KOPT-K1 (cell line): ENCODE measurements around the gene MFSD12.

Source experiments
- H3K27ac ChIP-seq: fragments of 200-600 bp; sonication (generic); 2 replicates; pipeline ENCODE4 v1.5.1; 2016; ENCODE audit warnings: antibody characterized with exemption, mild to moderate bottlenecking, low read depth, low read length; ENCODE audit not compliant: poor library complexity, severe bottlenecking
- H3K36me3 ChIP-seq: fragments of 200-600 bp; sonication (generic); 2 replicates; pipeline ENCODE4 v1.5.1; 2017; ENCODE audit warnings: antibody characterized with exemption, mild to moderate bottlenecking, low read length, moderate library complexity; ENCODE audit not compliant: insufficient read depth
- H3K9me3 ChIP-seq: fragments of 200-600 bp; sonication (generic); 2 replicates; pipeline ENCODE4 v1.5.1; 2017; ENCODE audit warnings: antibody characterized with exemption, low read length, mild to moderate bottlenecking; ENCODE audit not compliant: insufficient read depth, poor library complexity, severe bottlenecking

Gene MFSD12

GRCh38 chr19:3551792-3552095, 5.6 kb downstream of the MFSD12 start:
- Histone ChIP-seq H3K36me3 (peaks cover 19% of the 10 kb centered on the region; the same call in 1 of the 2 replicates), H3K9me3 (no peaks in the 10 kb centered on the region), H3K27ac (no peak overlapping the region)

- H3K9me3 ChIP-seq, result no peaks in the 10 kb centered on the region
- peaks cover 24% of the 10 kb centered on the region; the same call in 1 of the 2 replicates for H3K36me3 ChIP-seq
- no peak overlapping the region for H3K27ac ChIP-seq
Measured at GRCh38 chr19:3550947-3551791, 6.2 kb downstream of the MFSD12 start.

- no peaks in the 10 kb centered on the region for H3K9me3 ChIP-seq
- no peak overlapping the region for H3K27ac ChIP-seq
- H3K36me3 ChIP-seq, result peaks cover 35% of the 10 kb centered on the region
Measured at GRCh38 chr19:3549816-3550215, 7.6 kb downstream of the MFSD12 start.

- H3K9me3 ChIP-seq, result no peaks in the 10 kb centered on the region
- H3K36me3 ChIP-seq, result peaks cover 47% of the 10 kb centered on the region
- H3K27ac ChIP-seq, result no peak overlapping the region
Measured at GRCh38 chr19:3548606-3549005, 8.8 kb downstream of the MFSD12 start.

GRCh38 chr19:3547767-3548282, 9.6 kb downstream of the MFSD12 start:
- H3K27ac ChIP-seq, result no peak overlapping the region
- H3K36me3 ChIP-seq, result peaks cover 50% of the 10 kb centered on the region
- no peaks in the 10 kb centered on the region for H3K9me3 ChIP-seq

- Histone ChIP-seq H3K9me3 (no peaks in the 10 kb centered on the region), H3K36me3 (peaks cover 50% of the 10 kb centered on the region), H3K27ac (no peak overlapping the region)
Measured at GRCh38 chr19:3547301-3547731, 10.1 kb downstream of the MFSD12 start.

- Histone ChIP-seq H3K36me3 (peaks cover 50% of the 10 kb centered on the region), H3K9me3 (no peaks in the 10 kb centered on the region)
Measured at GRCh38 chr19:3546119-3546518, 11.3 kb downstream of the MFSD12 start.

GRCh38 chr19:3545669-3546034, 11.7 kb downstream of the MFSD12 start:
- Histone ChIP-seq H3K36me3 (peaks cover 45% of the 10 kb centered on the region), H3K9me3 (no peaks in the 10 kb centered on the region), H3K27ac (no peak overlapping the region)

More at GRCh38 chr19:3546119-3546518, 11.3 kb downstream of the MFSD12 start:
- H3K27ac ChIP-seq, result no peak overlapping the region

GRCh38 chr19:3544742-3545668, 12.4 kb downstream of the MFSD12 start:
- peaks cover 44% of the 10 kb centered on the region for H3K36me3 ChIP-seq
- H3K27ac ChIP-seq, result no peak overlapping the region
- H3K9me3 ChIP-seq, result no peaks in the 10 kb centered on the region

- peaks cover 54% of the 10 kb centered on the region for H3K36me3 ChIP-seq
- H3K9me3 ChIP-seq, result no peaks in the 10 kb centered on the region
- no peak overlapping the region for H3K27ac ChIP-seq
Measured at GRCh38 chr19:3544058-3544376, 13.4 kb downstream of the MFSD12 start.

GRCh38 chr19:3543150-3544057, 14.0 kb downstream of the MFSD12 start:
- H3K27ac ChIP-seq, result no peak overlapping the region

GRCh38 chr19:3539756-3540118, 17.6 kb downstream of the MFSD12 start:
- peaks cover 67% of the 10 kb centered on the region for H3K36me3 ChIP-seq
- H3K27ac ChIP-seq, result no peak overlapping the region
- no peaks in the 10 kb centered on the region for H3K9me3 ChIP-seq

More at GRCh38 chr19:3543150-3544057, 14.0 kb downstream of the MFSD12 start:
- Histone ChIP-seq H3K36me3 (peaks cover 60% of the 10 kb centered on the region), H3K9me3 (no peaks in the 10 kb centered on the region)

GRCh38 chr19:3538965-3539755, 18.2 kb downstream of the MFSD12 start, which contains the start of gene TEKTIP1:
Gene TEKTIP1 (plus strand): TSS chr19:3539174. CDS start chr19:3539178, 4 bp downstream.
- Histone ChIP-seq H3K9me3 (no peaks in the 10 kb centered on the region), H3K27ac (no peak within 1 kb of the TSS), H3K36me3 (peaks cover 67% of the 10 kb centered on the region)
